Measurements from ENCODE around the gene AQP2.
"Not testable (repeated sequence)": the region's sequence is repeated elsewhere in the genome, so short reads cannot be mapped to it uniquely, and the experiment has no call there.

AQP2 gene

GRCh38 chr12:49987625-49988303 lies 37.2 kb downstream of the AQP2 start:
- DNase-seq (ENCODE audit: low spot score) = no peak

GRCh38 chr12:49989400-49989799 lies 38.9 kb downstream of the AQP2 start:
- not testable (repeated sequence) for DNase-seq (ENCODE audit: low spot score)

GRCh38 chr12:49990273-49990672 lies 39.7 kb downstream of the AQP2 start:
- no peak for DNase-seq (ENCODE audit: low spot score)

- no peak for DNase-seq (ENCODE audit: low spot score)
These were observed 47.9 kb downstream of the AQP2 start for GRCh38 chr12:49998453-49998852.

GRCh38 chr12:50003595-50003994 lies 53.1 kb downstream of the AQP2 start:
- DNase-seq (ENCODE audit: low spot score) = no peak

- DNase-seq (ENCODE audit: low spot score) = no peak
These were observed 54.2 kb downstream of the AQP2 start for GRCh38 chr12:50004696-50005095.

GRCh38 chr12:50005175-50005574 lies 54.6 kb downstream of the AQP2 start:
- no peak for DNase-seq (ENCODE audit: low spot score)

- no peak for DNase-seq (ENCODE audit: low spot score)
These were observed 55.7 kb downstream of the AQP2 start for GRCh38 chr12:50006280-50006679.

- no peak for DNase-seq (ENCODE audit: low spot score)
These were observed 56.4 kb downstream of the AQP2 start for GRCh38 chr12:50006754-50007442.
